ENCODE results near the gene MFN1. TPM values are rescaled to one million over a fixed set of nuclear protein-coding genes. Genes with fewer than 3 reads are reported as not detected.

MFN1 gene
- total RNA-seq, 1 donor from 2014 or later = 64.9 TPM

GRCh38 chr3:179401561-179401960 lies 54.1 kb downstream of the MFN1 start:
- DNase-seq (no peak), ATAC-seq (ENCODE audit: low read depth) (no peak)
- ChIA-PET CTCF (interaction anchor here (1.1 kb wide), 1 partner anchor 20 kb away, joined by 3 read pairs; no protein-coding TSS in a partner anchor), POLR2A (no interaction called here)
- Mint-ChIP-seq H3K27ac (no peak overlapping the region), H3K36me3 (ENCODE audit: low read depth) (peaks cover 64% of the 10 kb centered on the region), H3K4me1 (no peaks in the 10 kb centered on the region), H3K27me3 (no peaks in the 10 kb centered on the region), H3K9me3 (no peaks in the 10 kb centered on the region), H3K4me3 (no peak overlapping the region)
- intact Hi-C loops (cut with micrococcal nuclease) = no loop called here
- TF ChIP-seq, protein P1, sequence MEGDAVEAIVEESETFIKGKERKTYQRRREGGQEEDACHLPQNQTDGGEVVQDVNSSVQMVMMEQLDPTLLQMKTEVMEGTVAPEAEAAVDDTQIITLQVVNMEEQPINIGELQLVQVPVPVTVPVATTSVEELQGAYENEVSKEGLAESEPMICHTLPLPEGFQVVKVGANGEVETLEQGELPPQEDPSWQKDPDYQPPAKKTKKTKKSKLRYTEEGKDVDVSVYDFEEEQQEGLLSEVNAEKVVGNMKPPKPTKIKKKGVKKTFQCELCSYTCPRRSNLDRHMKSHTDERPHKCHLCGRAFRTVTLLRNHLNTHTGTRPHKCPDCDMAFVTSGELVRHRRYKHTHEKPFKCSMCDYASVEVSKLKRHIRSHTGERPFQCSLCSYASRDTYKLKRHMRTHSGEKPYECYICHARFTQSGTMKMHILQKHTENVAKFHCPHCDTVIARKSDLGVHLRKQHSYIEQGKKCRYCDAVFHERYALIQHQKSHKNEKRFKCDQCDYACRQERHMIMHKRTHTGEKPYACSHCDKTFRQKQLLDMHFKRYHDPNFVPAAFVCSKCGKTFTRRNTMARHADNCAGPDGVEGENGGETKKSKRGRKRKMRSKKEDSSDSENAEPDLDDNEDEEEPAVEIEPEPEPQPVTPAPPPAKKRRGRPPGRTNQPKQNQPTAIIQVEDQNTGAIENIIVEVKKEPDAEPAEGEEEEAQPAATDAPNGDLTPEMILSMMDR (IDR thresholded peaks at IDR 0.05) = no peak

DNA sequence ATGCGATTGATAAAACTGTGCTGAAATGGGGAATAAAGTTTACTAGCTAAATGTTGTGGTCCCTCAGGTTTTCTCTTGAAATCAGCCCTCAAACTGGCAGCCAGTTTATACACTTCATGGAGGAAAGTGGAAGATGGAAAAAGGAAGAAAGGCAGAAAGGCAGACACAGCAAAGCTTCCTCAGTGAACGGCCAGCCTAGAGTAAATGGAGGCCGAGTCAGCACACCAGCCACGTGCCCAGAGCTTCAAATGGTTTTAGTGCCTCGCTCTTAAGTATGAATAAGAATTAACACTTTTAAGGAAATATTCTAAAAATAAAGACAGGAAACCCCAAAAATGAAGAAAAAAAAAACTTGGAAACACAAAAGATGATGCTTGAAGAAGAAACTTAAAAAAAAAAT lies 55.5 kb downstream of the MFN1 start:
- Mint-ChIP-seq H3K27me3 (no peaks in the 10 kb centered on the region), H3K9me3 (no peaks in the 10 kb centered on the region), H3K27ac (no peak overlapping the region), H3K36me3 (ENCODE audit: low read depth) (peaks cover 60% of the 10 kb centered on the region), H3K4me3 (no peak overlapping the region), H3K4me1 (no peaks in the 10 kb centered on the region)
- ChIA-PET POLR2A (no interaction called here), CTCF (no interaction called here)
- DNase-seq (no peak), ATAC-seq (ENCODE audit: low read depth) (no peak)
- intact Hi-C loops (cut with micrococcal nuclease) = no loop called here
- TF ChIP-seq, protein P1 (IDR thresholded peaks at IDR 0.05) = no peak

DNA sequence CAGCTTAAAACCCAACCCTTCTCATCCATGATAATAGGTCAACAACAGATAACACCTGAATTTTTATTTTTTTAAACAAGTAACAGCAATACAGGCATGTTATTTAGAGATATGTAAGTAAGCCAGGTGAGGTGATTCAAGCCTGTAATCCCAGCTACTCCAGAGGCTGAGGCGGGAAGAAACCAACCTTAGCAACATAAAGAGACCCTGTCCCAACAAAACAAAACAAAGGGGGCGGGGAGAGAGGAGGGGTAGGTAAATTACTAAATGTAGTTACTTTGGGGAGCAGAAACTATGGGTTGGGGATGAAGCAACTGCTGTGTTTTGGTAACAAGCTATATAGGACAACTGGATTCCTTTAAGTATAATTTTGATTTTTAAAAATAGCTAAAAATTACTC lies 56.8 kb downstream of the MFN1 start:
- ChIA-PET POLR2A (no interaction called here), CTCF (no interaction called here)
- no peaks in the 10 kb centered on the region for H3K4me1 Mint-ChIP-seq
- H3K27me3 Mint-ChIP-seq = no peaks in the 10 kb centered on the region
- H3K36me3 Mint-ChIP-seq (ENCODE audit: low read depth) = peaks cover 60% of the 10 kb centered on the region
- H3K4me3 Mint-ChIP-seq = no peak overlapping the region
- no peak overlapping the region for H3K27ac Mint-ChIP-seq
- TF ChIP-seq, protein P1 (IDR thresholded peaks at IDR 0.05) = no peak
- no peak for ATAC-seq (ENCODE audit: low read depth)
- H3K9me3 Mint-ChIP-seq = no peaks in the 10 kb centered on the region
- DNase-seq = no peak
- intact Hi-C loops (cut with micrococcal nuclease) = no loop called here

DNA sequence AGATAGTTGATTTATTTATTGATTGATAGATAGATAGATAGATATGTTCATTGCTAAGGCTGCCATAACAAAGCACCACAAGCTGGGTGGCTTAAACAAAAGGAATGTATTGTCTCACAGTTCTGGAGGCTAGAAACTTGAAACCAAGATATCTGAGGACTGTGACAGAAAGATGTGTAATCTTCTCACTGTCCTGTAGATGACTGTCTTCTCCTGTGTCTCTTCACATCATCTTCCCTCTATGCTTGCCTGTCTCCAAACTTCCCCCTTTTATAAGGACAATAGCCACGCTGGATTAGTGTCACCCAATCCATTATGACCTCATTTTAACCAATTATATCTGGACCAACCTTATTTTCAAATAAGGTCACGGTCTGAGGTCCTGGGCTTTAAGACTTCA lies 62.8 kb downstream of the MFN1 start:
- ATAC-seq (ENCODE audit: low read depth) = no peak
- Mint-ChIP-seq H3K4me1 (no peaks in the 10 kb centered on the region), H3K36me3 (ENCODE audit: low read depth) (peaks cover 47% of the 10 kb centered on the region), H3K27me3 (no peaks in the 10 kb centered on the region), H3K9me3 (no peaks in the 10 kb centered on the region), H3K4me3 (no peak overlapping the region), H3K27ac (no peak overlapping the region)
- CTCF ChIA-PET = no interaction called here
- POLR2A ChIA-PET = no interaction called here
- TF ChIP-seq, protein P1 (IDR thresholded peaks at IDR 0.05) = no peak
- intact Hi-C loops (cut with micrococcal nuclease) = no loop called here
- no peak for DNase-seq

GRCh38 chr3:179410999-179411398 lies 63.5 kb downstream of the MFN1 start:
- POLR2A ChIA-PET = no interaction called here
- no peaks in the 10 kb centered on the region for H3K27me3 Mint-ChIP-seq
- no peak overlapping the region for H3K4me3 Mint-ChIP-seq
- H3K4me1 Mint-ChIP-seq = no peaks in the 10 kb centered on the region
- no peak for ATAC-seq (ENCODE audit: low read depth)
- intact Hi-C loops (cut with micrococcal nuclease) = no loop called here
- no peaks in the 10 kb centered on the region for H3K9me3 Mint-ChIP-seq
- TF ChIP-seq, protein P1 (IDR thresholded peaks at IDR 0.05) = no peak
- no peak overlapping the region for H3K27ac Mint-ChIP-seq
- H3K36me3 Mint-ChIP-seq (ENCODE audit: low read depth) = peaks cover 43% of the 10 kb centered on the region
- CTCF ChIA-PET = no interaction called here
- DNase-seq = no peak
